GM23338 (cell line): ENCODE measurements around the gene SLC9A2.

ENCODE experiments used
- CREB1 ChIP-seq: fragments of 250-450 bp; sonication (Bioruptor Pico); IDR thresholded peaks from 2 replicates; pipeline ENCODE4 v1.5.0; 2020; ENCODE audit warnings: low read depth, mild to moderate bottlenecking, moderate library complexity
- CTCF ChIP-seq, 2 experiments: fragments of 200-600 bp in 1 of 2; sonication (generic) in 1 of 2; conservative IDR thresholded peaks; 2 replicates each; pipeline versions ENCODE4 v1.5.1 to v1.6.1; 2016 to 2017; ENCODE audit warnings: antibody characterized with exemption in 2 of 2, low read depth in 2 of 2, mild to moderate bottlenecking in 2 of 2, moderate library complexity in 1 of 2
- EZH2 ChIP-seq: fragments of 200-600 bp; sonication (generic); IDR thresholded peaks from one replicate; pipeline ENCODE4 v1.8.0; 2017; ENCODE audit warnings: antibody characterized with exemption, mild to moderate bottlenecking, low read depth; ENCODE audit not compliant: unreplicated experiment
- EZH2phosphoT487 ChIP-seq: fragments of 200-600 bp; sonication (generic); IDR thresholded peaks from one replicate; pipeline ENCODE4 v1.8.1; 2018; ENCODE audit warnings: antibody characterized with exemption; ENCODE audit not compliant: unreplicated experiment
- JUNB ChIP-seq: IDR thresholded peaks from one replicate; pipeline ENCODE4 v1.6.1; 2016; ENCODE audit warnings: antibody characterized with exemption; ENCODE audit not compliant: unreplicated experiment
- NANOG ChIP-seq: IDR thresholded peaks from 2 replicates; pipeline ENCODE4 v1.6.1; 2016; ENCODE audit warnings: antibody characterized with exemption, borderline replicate concordance
- POLR2AphosphoS5 ChIP-seq: IDR thresholded peaks from 2 replicates; pipeline ENCODE4 v1.6.1; 2016; ENCODE audit warnings: antibody characterized with exemption, low read depth
- REST ChIP-seq: IDR thresholded peaks from one replicate; pipeline ENCODE4 v1.6.1; 2018; ENCODE audit warnings: antibody characterized with exemption; ENCODE audit not compliant: unreplicated experiment

GRCh38 chr2:102663381-102663780 is 44.0 kb downstream of the SLC9A2 start:
- TF ChIP-seq CTCF (conservative IDR thresholded peaks at IDR 0.05; ENCODE audit: low read depth in 2 of 2) (no peak), EZH2phosphoT487 (no peak), REST (no peak), EZH2 (no peak), NANOG (no peak), CREB1 (CRISPR knock-in tag) (no peak), JUNB (no peak), POLR2AphosphoS5 (no peak)
